Testis (tissue), 3 donors: ENCODE results near the gene HDAC2. TPM values are rescaled to one million over a fixed set of nuclear protein-coding genes. Genes with fewer than 3 reads are reported as not detected.

Source experiments
- DNase-seq: peaks from one replicate; pipeline ENCODE4 v3.0.0-alpha.2; 2019
- H3K27ac ChIP-seq, 2 donors: fragments of 200-600 bp; sonication (generic); one replicate each; pipeline ENCODE4 v1.5.1; 2019
- H3K27me3 ChIP-seq: fragments of 200-600 bp; sonication (generic); one replicate; pipeline ENCODE4 v1.5.1; 2019
- H3K36me3 ChIP-seq: fragments of 200-600 bp; sonication (generic); one replicate; pipeline ENCODE4 v1.5.1; 2017; ENCODE audit warnings: low read depth; ENCODE audit errors: missing control alignments
- H3K4me1 ChIP-seq: fragments of 200-600 bp; sonication (generic); one replicate; pipeline ENCODE4 v1.5.1; 2019
- H3K4me3 ChIP-seq, 2 donors: fragments of 200-600 bp; sonication (generic); one replicate each; pipeline ENCODE4 v1.5.1; 2017 to 2019
- H3K9me3 ChIP-seq: fragments of 200-600 bp; sonication (generic); one replicate; pipeline ENCODE4 v1.5.1; 2017
- CTCF ChIP-seq, 3 experiments: fragments of 450-650 bp in 2 of 3; fragments of 200-600 bp in 1 of 3; sonication (generic) in 1 of 3; IDR thresholded peaks; one replicate each; pipeline ENCODE4 v1.5.1; 2016 to 2019; ENCODE audit warnings: antibody characterized with exemption in 3 of 3, mild to moderate bottlenecking in 2 of 3, moderate library complexity in 1 of 3
- POLR2A ChIP-seq: fragments of 450-650 bp; IDR thresholded peaks from one replicate; pipeline ENCODE4 v1.6.1; 2017; ENCODE audit warnings: antibody characterized with exemption, mild to moderate bottlenecking, moderate library complexity
- WGBS, 2 donors: methylation state at CpG; one replicate each; pipeline ENCODE4 v1.1.5; 2018; 5-methylcytosine and 5-hydroxymethylcytosine counted together
- intact Hi-C: fragments of 100-400 bp; cut with DNase I; formaldehyde crosslinking; loops from one replicate; pipeline ENCODE4 v1.15.1; 2023; ENCODE audit warnings: low total_unique reads
- polyA plus RNA-seq: library from polyadenylated mRNA; stranded (reverse); fragments of 350-450 nt; fragmentation: Illumina TruSeq; extraction: RNeasy Lipid Tissue Mini Kit (QIAGEN cat#74804); gene quantifications from one replicate; pipeline ENCODE4 v1.2.3, GENCODE V29; 2014; ENCODE audit warnings: low read depth, low replicate concordance; ENCODE audit not compliant: insufficient read depth
- total RNA-seq, 2 donors: library from RNA; depleted of rRNA; stranded (reverse); fragments of >200 nt; gene quantifications; one replicate each; pipeline ENCODE4 v1.2.3, GENCODE V29; 2016

The HDAC2 gene
- total and polyA plus RNA-seq, 3 donors from 2014 or later: 99.3 to 146 (median 119) TPM

DNA sequence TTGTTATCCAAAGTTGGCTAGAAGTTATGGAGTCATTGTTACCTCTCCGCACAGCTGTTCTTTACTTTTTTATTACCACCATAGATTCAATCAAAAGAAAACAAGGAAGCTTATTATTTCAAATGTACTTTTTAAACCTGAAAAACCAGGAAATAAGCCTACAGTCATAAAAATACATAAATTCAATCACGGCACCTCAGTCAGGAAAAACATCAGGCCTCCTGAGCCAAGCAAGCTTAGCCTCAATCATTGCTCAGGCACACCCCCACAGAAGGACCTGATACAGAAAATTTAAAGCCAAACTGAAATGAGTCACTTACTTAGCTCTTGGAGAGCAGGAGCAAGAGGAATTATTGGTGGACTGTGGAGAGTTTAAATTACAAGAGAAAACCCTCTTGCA, 69.5 kb downstream of the HDAC2 start:
- Histone ChIP-seq H3K4me3 (no peak overlapping the region), H3K27ac (no peak overlapping the region), H3K27me3 (no peaks in the 10 kb centered on the region), H3K4me1 (no peaks in the 10 kb centered on the region), H3K9me3 (no peaks in the 10 kb centered on the region), H3K36me3 (no peaks in the 10 kb centered on the region)
- intact Hi-C loops: no loop called here
- WGBS, 2 donors: 85 to 91% methylated on average over 2 of the region's 2 CpGs
- no peak for TF ChIP-seq CTCF (IDR thresholded peaks at IDR 0.05)
- no peak for TF ChIP-seq POLR2A
- no peak for DNase-seq

DNA sequence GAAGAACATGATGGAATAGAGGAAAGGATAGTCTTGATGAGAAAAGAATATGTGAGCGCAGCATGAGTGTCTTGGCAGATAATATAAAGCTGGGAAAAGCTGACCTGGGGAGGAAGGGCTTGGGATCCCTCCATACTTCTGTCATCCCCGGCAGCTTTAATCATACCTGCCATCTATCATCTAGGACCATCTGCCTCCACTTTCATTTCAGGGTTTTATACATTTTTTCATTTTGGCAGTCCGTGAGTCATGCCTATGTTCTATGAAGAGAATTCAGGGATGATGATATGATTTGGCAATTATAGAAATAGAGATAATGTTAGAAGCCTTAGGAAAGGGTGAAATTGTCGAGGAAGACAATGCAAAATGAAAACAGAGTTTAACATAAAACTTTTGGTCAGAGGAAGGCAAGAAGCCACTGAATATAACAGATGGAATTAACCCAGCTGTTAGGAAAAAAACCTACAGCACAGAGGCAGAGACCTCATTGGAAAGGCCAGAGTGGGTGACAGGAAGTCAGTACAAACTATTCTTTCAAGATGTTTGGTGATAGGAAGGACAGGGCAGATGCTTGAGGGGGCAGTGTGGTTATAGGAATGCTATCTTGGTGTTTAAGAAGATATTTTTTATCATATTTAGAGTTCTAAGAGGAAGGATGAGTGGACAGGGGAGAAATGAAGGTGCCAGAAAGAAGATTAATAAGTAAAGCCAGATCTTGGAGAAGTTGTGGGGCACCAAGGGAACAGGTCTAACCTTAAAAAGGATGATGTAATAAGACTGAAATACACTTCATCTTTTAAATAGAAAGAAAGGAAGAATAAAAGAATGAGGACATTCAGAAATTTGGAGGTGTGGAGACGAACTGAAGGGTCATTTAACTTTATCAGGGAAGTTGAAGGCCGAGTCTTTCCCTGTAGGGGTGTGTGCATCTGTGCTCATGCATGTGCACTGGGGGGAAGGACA, 76.0 kb downstream of the HDAC2 start:
- no peak overlapping the region for H3K27ac ChIP-seq
- 67 to 68% methylated on average over 6 of the region's 6 CpGs for WGBS, 2 donors
- H3K4me1 ChIP-seq: no peaks in the 10 kb centered on the region
- no peak for DNase-seq
- intact Hi-C loops: no loop called here
- no peak for TF ChIP-seq CTCF (IDR thresholded peaks at IDR 0.05)
- no peak for TF ChIP-seq POLR2A
- H3K27me3 ChIP-seq: no peaks in the 10 kb centered on the region
- no peaks in the 10 kb centered on the region for H3K36me3 ChIP-seq
- H3K9me3 ChIP-seq: no peaks in the 10 kb centered on the region
- no peak overlapping the region for H3K4me3 ChIP-seq

DNA sequence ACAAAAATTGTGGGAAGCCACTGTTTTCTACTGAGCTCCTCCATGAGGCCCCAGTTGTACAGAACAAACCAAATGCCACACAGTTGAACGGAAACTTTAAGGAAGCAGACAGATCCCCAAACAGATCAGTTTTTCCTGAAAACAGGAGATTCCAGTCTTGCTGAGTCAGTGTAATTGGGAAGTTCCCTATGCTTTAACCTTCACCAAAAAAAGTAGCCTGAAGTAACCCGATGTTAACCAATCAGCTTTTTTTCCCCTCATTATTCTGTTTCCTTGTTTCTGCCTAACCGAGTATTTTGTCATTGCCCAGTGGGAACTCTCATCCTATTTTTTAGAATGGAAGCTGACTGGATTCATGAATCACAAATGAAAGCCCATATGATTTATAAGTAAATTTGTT, 77.1 kb downstream of the HDAC2 start:
- WGBS, 2 donors: 80 to 82% methylated on average over 3 of the region's 3 CpGs
- Histone ChIP-seq H3K36me3 (no peaks in the 10 kb centered on the region), H3K27ac (no peak overlapping the region), H3K4me3 (no peak overlapping the region), H3K9me3 (no peaks in the 10 kb centered on the region), H3K27me3 (no peaks in the 10 kb centered on the region), H3K4me1 (no peaks in the 10 kb centered on the region)
- no peak for DNase-seq
- TF ChIP-seq CTCF (IDR thresholded peaks at IDR 0.05): no peak
- no peak for TF ChIP-seq POLR2A
- intact Hi-C loops: no loop called here

DNA sequence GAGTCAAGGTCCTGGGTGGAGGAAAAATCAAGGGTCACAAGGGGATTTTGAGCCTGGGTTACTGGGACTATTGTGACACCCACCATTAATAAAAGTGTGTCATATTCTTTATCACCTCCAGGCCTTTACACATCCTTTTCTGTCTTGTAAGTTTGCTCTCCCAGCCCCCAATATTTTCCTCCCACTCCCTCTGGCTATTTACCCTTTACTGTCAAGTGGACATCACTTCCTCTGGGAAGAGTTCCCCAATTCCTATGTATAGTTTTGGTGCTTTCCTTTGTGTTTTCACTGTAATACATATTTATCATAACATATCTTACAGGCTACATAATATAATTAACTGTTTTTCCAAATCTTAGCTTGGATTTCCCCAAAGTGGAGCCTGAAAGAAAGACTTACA, 77.5 kb downstream of the HDAC2 start:
- Histone ChIP-seq H3K9me3 (no peaks in the 10 kb centered on the region), H3K27me3 (no peaks in the 10 kb centered on the region), H3K4me1 (no peaks in the 10 kb centered on the region), H3K27ac (no peak overlapping the region), H3K4me3 (no peak overlapping the region), H3K36me3 (no peaks in the 10 kb centered on the region)
- no peak for TF ChIP-seq POLR2A
- no peak for TF ChIP-seq CTCF (IDR thresholded peaks at IDR 0.05)
- no peak for DNase-seq
- intact Hi-C loops: no loop called here
